ENCODE measurements around the gene LGALSL.
A peak's percentile ranks its signal among the peaks of the same experiment; 100 is the strongest.

Gene LGALSL

GRCh38 chr2:64462171-64462570, 8.2 kb downstream of the LGALSL start:
- DNase-seq (ENCODE audit: low read depth): no peak
- TF ChIP-seq CTCF (IDR thresholded peaks at IDR 0.05; ENCODE audit: low read depth, low read length) (no peak), MAX (IDR thresholded peaks at IDR 0.05; ENCODE audit: low read depth, low read length) (no peak), MYC (IDR thresholded peaks at IDR 0.05; ENCODE audit: low read depth, low read length) (no peak), POLR2A (IDR thresholded peaks at IDR 0.05; ENCODE audit: extremely low read depth, insufficient read length) (no peak)

GRCh38 chr2:64462940-64463700, 9.2 kb downstream of the LGALSL start:
- TF ChIP-seq MYC (IDR thresholded peaks at IDR 0.05; ENCODE audit: low read depth, low read length) (no peak), POLR2A (IDR thresholded peaks at IDR 0.05; ENCODE audit: extremely low read depth, insufficient read length) (no peak), MAX (IDR thresholded peaks at IDR 0.05; ENCODE audit: low read depth, low read length) (no peak), CTCF (IDR thresholded peaks at IDR 0.05; ENCODE audit: low read depth, low read length) (no peak)
- DNase-seq (ENCODE audit: low read depth): no peak
- H3K4me3 ChIP-seq (ENCODE audit: low read depth, low read length): no peak overlapping the region

More at GRCh38 chr2:64462171-64462570, 8.2 kb downstream of the LGALSL start:
- H3K4me3 ChIP-seq (ENCODE audit: low read depth, low read length): no peak overlapping the region

GRCh38 chr2:64463781-64464180, 9.8 kb downstream of the LGALSL start:
- H3K4me3 ChIP-seq (ENCODE audit: low read depth, low read length): no peak overlapping the region
- no peak for DNase-seq (ENCODE audit: low read depth)

GRCh38 chr2:64466478-64467085, 12.6 kb downstream of the LGALSL start:
- TF ChIP-seq CTCF (IDR thresholded peaks at IDR 0.05; ENCODE audit: low read depth, low read length) (no peak), MYC (IDR thresholded peaks at IDR 0.05; ENCODE audit: low read depth, low read length) (no peak), MAX (IDR thresholded peaks at IDR 0.05; ENCODE audit: low read depth, low read length) (no peak), POLR2A (IDR thresholded peaks at IDR 0.05; ENCODE audit: extremely low read depth, insufficient read length) (no peak)
- H3K4me3 ChIP-seq (ENCODE audit: low read depth, low read length): no peak overlapping the region
- DNase-seq (ENCODE audit: low read depth): peak; percentile 25

More at GRCh38 chr2:64463781-64464180, 9.8 kb downstream of the LGALSL start:
- no peak for TF ChIP-seq POLR2A (IDR thresholded peaks at IDR 0.05; ENCODE audit: extremely low read depth, insufficient read length)
- TF ChIP-seq MAX (IDR thresholded peaks at IDR 0.05; ENCODE audit: low read depth, low read length): no peak
- no peak for TF ChIP-seq CTCF (IDR thresholded peaks at IDR 0.05; ENCODE audit: low read depth, low read length)
- TF ChIP-seq MYC (IDR thresholded peaks at IDR 0.05; ENCODE audit: low read depth, low read length): no peak

GRCh38 chr2:64467096-64467843, 13.3 kb downstream of the LGALSL start:
- TF ChIP-seq MYC (IDR thresholded peaks at IDR 0.05; ENCODE audit: low read depth, low read length): 0 out of 2 replicates have a peak, but pooled peaks have one; percentile 44
- 0 out of 2 replicates have a peak, but pooled peaks have one; percentile 41 for TF ChIP-seq MAX (IDR thresholded peaks at IDR 0.05; ENCODE audit: low read depth, low read length)
- TF ChIP-seq POLR2A (IDR thresholded peaks at IDR 0.05; ENCODE audit: extremely low read depth, insufficient read length): no peak
- H3K4me3 ChIP-seq (ENCODE audit: low read depth, low read length): no peak overlapping the region
- peak; percentile 83 for DNase-seq (ENCODE audit: low read depth)

Data from NB4 (cell line).